GM13976 (cell line): Measurements from ENCODE around the gene C1orf167.
A peak's percentile ranks its signal among the peaks of the same experiment; 100 is the strongest.

Source experiments
- DNase-seq: peaks from one replicate; pipeline ENCODE4 v3.0.0; 2012; ENCODE audit warnings: low spot score
- in situ Hi-C: fragments of 300-500 bp; cut with MboI; formaldehyde crosslinking; loops from one replicate; pipeline ENCODE4 v1.12.0; 2022; ENCODE audit warnings: low sequenced_read_pairs, mixed read lengths, inconsistent platforms; ENCODE audit not compliant: unreplicated experiment
- TF ChIP-seq, protein P1 (sequence below): IDR thresholded peaks from 2 replicates; pipeline ENCODE4 v1.5.1; 2012; ENCODE audit warnings: borderline replicate concordance, mild to moderate bottlenecking; ENCODE audit not compliant: insufficient read depth; ENCODE audit errors: extremely low read depth, missing control alignments, control extremely low read depth

The C1orf167 gene

DNA sequence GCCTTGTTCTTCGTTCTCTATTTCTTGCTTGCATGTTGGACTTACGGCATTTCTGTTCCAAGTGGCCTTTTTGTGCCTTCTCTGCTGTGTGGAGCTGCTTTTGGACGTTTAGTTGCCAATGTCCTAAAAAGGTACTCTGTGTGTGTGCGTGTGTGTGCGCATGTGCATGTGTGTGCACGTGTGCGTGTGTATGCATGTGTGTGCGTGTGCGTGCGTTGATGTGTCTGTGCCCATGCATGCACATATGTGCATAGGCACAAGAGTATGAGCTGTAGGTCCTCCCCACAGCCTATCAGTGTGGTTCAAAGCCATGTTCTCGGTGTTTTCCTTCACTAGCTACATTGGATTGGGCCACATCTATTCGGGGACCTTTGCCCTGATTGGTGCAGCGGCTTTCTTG is 71.9 kb downstream of the C1orf167 start:
- DNase-seq: no peak
- in situ Hi-C loops: no loop called here
- TF ChIP-seq, protein P1, sequence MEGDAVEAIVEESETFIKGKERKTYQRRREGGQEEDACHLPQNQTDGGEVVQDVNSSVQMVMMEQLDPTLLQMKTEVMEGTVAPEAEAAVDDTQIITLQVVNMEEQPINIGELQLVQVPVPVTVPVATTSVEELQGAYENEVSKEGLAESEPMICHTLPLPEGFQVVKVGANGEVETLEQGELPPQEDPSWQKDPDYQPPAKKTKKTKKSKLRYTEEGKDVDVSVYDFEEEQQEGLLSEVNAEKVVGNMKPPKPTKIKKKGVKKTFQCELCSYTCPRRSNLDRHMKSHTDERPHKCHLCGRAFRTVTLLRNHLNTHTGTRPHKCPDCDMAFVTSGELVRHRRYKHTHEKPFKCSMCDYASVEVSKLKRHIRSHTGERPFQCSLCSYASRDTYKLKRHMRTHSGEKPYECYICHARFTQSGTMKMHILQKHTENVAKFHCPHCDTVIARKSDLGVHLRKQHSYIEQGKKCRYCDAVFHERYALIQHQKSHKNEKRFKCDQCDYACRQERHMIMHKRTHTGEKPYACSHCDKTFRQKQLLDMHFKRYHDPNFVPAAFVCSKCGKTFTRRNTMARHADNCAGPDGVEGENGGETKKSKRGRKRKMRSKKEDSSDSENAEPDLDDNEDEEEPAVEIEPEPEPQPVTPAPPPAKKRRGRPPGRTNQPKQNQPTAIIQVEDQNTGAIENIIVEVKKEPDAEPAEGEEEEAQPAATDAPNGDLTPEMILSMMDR: no peak

DNA sequence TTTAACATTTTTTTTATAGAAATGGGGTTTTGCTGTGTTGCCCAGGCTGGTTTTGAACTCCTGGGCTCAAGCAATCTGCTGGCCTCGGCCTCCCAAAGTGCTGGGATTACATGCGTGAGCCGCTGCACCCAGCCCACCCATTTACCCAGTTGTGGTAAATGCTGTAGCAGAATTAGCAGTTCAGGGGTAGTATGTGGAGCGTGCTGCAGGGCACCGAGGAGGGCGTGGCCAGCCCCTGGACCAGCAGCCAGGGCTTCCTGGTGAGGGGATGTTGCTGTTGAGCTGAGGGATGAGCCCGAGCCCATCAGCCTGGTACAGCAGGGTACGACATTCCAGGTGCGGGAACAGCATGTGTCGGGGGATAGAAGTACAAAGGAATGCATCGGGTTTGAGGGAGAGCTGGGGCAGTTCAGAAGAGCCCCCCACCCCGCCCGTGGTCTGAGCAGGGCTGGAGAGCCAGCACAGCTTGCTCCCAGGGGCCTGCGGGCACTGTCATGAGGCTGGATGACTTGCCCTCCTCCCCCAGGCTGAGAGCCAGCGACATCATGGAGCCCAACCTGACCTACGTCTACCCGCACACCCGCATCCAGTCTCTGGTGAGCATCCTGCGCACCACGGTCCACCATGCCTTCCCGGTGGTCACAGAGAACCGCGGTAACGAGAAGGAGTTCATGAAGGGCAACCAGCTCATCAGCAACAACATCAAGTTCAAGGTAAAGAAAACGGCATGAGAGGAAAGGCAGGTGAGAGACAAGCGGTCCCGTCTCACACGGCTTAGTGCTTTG is 73.6 kb downstream of the C1orf167 start:
- TF ChIP-seq, protein P1: no peak
- in situ Hi-C loops: no loop called here
- DNase-seq: no peak

DNA sequence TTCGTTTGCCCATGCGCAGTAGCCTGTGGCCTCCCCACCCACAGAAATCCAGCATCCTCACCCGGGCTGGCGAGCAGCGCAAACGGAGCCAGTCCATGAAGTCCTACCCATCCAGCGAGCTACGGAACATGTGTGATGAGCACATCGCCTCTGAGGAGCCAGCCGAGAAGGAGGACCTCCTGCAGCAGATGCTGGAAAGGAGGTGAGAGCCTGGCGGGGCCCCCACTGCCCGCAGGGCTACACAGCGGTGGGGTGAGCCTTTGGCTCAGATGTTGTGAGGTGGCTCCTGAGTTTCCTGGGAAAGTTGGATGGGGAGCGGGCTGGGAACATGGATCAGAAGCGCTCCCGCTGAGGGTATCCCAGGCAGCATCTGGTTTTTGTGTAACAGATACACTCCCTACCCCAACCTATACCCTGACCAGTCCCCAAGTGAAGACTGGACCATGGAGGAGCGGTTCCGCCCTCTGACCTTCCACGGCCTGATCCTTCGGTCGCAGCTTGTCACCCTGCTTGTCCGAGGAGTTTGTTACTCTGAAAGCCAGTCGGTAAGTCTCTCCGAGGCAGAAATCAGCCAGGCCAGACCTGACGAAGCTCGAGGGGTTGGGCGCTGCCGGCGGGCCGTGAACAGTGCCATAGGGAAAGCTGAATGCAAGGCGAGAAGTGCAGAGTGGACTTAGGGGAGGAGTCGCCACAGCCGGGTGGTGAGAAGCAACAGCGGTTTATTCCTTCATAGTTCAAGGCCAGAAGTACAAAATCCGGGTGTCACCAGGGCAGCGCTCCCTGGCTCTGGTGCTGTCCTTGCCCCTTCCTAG is 75.2 kb downstream of the C1orf167 start:
- in situ Hi-C loops: no loop called here
- DNase-seq: no peak
- TF ChIP-seq, protein P1: no peak

DNA sequence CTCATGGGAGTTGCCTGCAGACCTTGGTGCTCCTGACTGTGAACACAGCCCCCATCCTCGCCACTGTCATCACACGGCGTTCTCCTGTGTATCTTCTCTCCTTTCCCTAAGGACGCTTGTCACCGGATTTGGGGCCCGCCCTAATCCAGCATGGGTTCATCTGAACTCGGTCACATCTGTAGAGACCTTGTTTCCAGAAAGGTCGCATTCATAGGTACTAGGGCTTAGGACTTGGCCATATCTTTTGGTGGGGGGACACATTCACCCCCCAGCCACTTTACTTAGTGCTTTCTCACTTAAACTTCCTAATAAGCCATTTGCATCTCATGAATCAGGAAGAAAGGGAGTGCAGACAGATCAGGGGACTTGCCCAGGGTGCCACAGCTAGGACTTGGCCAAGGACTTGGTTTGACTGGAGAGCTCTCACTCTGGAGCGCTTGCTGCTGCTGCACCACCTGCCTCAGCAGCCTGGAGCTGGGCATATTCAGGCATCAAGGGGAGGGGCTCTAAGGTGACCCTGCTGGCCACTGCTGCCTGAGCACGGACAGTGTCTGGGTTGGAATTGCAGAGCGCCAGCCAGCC is 75.9 kb downstream of the C1orf167 start:
- in situ Hi-C loops: no loop called here
- TF ChIP-seq, protein P1: no peak
- no peak for DNase-seq

DNA sequence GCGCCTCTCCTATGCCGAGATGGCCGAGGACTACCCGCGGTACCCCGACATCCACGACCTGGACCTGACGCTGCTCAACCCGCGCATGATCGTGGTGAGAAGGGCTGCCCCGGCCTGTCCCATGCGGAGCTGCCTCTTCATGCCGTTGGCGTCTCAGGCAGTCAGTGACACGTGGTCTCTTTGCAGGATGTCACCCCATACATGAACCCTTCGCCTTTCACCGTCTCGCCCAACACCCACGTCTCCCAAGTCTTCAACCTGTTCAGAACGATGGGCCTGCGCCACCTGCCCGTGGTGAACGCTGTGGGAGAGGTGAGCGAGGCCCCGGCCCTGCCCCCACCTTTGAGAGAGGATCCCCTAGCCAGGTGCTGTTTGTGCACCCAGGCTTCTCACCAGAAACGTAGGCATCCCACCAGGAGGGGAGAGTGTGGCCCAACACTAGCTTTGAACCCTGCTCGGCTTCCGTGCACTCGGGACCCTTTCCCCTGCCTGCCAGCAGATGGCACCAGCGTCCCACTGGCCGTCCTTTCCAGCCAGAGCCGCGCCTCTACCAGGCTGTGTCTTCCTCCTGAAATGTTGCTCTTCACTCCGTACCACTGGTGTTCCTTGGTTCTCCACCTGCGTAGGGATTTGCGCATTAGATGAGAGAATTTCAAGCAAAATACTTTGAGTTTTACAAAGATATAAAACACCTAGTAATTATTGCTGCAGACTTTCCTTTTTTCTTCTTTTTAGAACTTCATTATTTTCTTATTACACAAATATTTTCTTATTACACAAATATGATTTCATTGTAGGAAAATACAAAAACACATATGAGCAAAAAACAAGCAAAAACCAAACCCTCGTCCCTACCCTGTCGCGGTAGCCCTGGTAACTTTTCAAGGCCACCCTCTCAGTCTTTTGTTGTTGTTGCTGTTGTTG is 76.6 kb downstream of the C1orf167 start:
- TF ChIP-seq, protein P1: peak; percentile 96
- DNase-seq: peak; percentile 95
- in situ Hi-C loops: no loop called here
